ENCODE results near the gene ABCA2. TPM values are rescaled to one million over a fixed set of nuclear protein-coding genes. Genes with fewer than 3 reads are reported as not detected.
A peak's percentile ranks its signal among the peaks of the same experiment; 100 is the strongest.

The ABCA2 gene
- total RNA-seq, 1 donor from 2014 or later: 45.0 TPM

- Histone ChIP-seq H3K4me3 (no peak overlapping the region), H3K27me3 (ENCODE audit: low read depth) (no peaks in the 10 kb centered on the region), H3K4me1 (peaks cover 19% of the 10 kb centered on the region), H3K9me3 (no peaks in the 10 kb centered on the region), H3K36me3 (peaks cover 3% of the 10 kb centered on the region), H3K27ac (no peak overlapping the region)
- DNase-seq (no peak), ATAC-seq (no peak)
- intact Hi-C loops (cut with DNase I): no loop called here
- no peak for TF ChIP-seq CTCF (IDR thresholded peaks at IDR 0.05)
Measured at GRCh38 chr9:137023157-137023556, 4.9 kb downstream of the ABCA2 start.

- no peak for ATAC-seq
- Histone ChIP-seq H3K4me3 (no peak overlapping the region), H3K27me3 (ENCODE audit: low read depth) (no peaks in the 10 kb centered on the region), H3K9me3 (no peaks in the 10 kb centered on the region), H3K4me1 (peaks cover 19% of the 10 kb centered on the region), H3K36me3 (peaks cover 7% of the 10 kb centered on the region), H3K27ac (no peak overlapping the region)
- no peak for TF ChIP-seq CTCF (IDR thresholded peaks at IDR 0.05)
- intact Hi-C loops (cut with DNase I): no loop called here
- no peak for DNase-seq
Measured at GRCh38 chr9:137022662-137023008, 5.4 kb downstream of the ABCA2 start.

GRCh38 chr9:137021979-137022661, 5.9 kb downstream of the ABCA2 start:
- H3K36me3 ChIP-seq: peaks cover 12% of the 10 kb centered on the region
- TF ChIP-seq CTCF (IDR thresholded peaks at IDR 0.05): no peak
- H3K27me3 ChIP-seq (ENCODE audit: low read depth): no peaks in the 10 kb centered on the region
- no peak overlapping the region for H3K4me3 ChIP-seq
- no peak overlapping the region for H3K27ac ChIP-seq
- DNase-seq (peak; percentile 73), ATAC-seq (peak; percentile 45 to 57)
- H3K4me1 ChIP-seq: peaks cover 14% of the 10 kb centered on the region
- intact Hi-C loops (cut with DNase I): no loop called here
- no peaks in the 10 kb centered on the region for H3K9me3 ChIP-seq

GRCh38 chr9:137021568-137021978, 6.5 kb downstream of the ABCA2 start:
- DNase-seq (no peak), ATAC-seq (no peak)
- H3K4me1 ChIP-seq: peaks cover 9% of the 10 kb centered on the region
- intact Hi-C loops (cut with DNase I): no loop called here
- H3K27me3 ChIP-seq (ENCODE audit: low read depth): no peaks in the 10 kb centered on the region
- H3K9me3 ChIP-seq: no peaks in the 10 kb centered on the region
- no peak overlapping the region for H3K4me3 ChIP-seq
- peaks cover 18% of the 10 kb centered on the region for H3K36me3 ChIP-seq
- no peak overlapping the region for H3K27ac ChIP-seq
- TF ChIP-seq CTCF (IDR thresholded peaks at IDR 0.05): no peak

- Histone ChIP-seq H3K4me3 (no peak overlapping the region), H3K4me1 (peaks cover 3% of the 10 kb centered on the region), H3K27ac (no peak overlapping the region), H3K36me3 (peaks cover 24% of the 10 kb centered on the region), H3K9me3 (no peaks in the 10 kb centered on the region), H3K27me3 (ENCODE audit: low read depth) (no peaks in the 10 kb centered on the region)
- TF ChIP-seq CTCF (IDR thresholded peaks at IDR 0.05): no peak
- intact Hi-C loops (cut with DNase I): no loop called here
- ATAC-seq (no peak), DNase-seq (no peak)
Measured at GRCh38 chr9:137020771-137021567, 7.1 kb downstream of the ABCA2 start.

Data from lower lobe of right lung (tissue), 2 donors.